Activated naive CD8-positive, alpha-beta T cell treated with anti-CD3 and anti-CD28 coated beads, Interleukin-2, amount 10 ng/mL, durations not matched to agents 7 days and 5 days (primary cell): Measurements from ENCODE around the gene SP1. TPM values are rescaled to one million over a fixed set of nuclear protein-coding genes. Genes with fewer than 3 reads are reported as not detected.
"Not testable (repeated sequence)": the region's sequence is repeated elsewhere in the genome, so short reads cannot be mapped to it uniquely, and the experiment has no call there.

Experiments used
- ATAC-seq: fragments of 150-1000 bp; cut with Tn5 transposase; one replicate; pipeline ENCODE4 v1.10.0; 2021; ENCODE audit warnings: low read depth, moderate library complexity
- POLR2A ChIA-PET: fragments of 350-600 bp; sonication (Branson Sonifier 250); formaldehyde crosslinking; loops from one replicate; lab custom pipeline; 2021; ENCODE audit warnings: antibody characterized with exemption; lab: Charles Lee
- DNase-seq: peaks from one replicate; pipeline ENCODE4 v3.0.0; 2021
- H3K27ac Mint-ChIP-seq: one replicate; pipeline ENCODE4 v1.8.0; 2022; ENCODE audit warnings: mild to moderate bottlenecking, mixed read lengths
- H3K27me3 Mint-ChIP-seq: one replicate; pipeline ENCODE4 v1.8.0; 2022; ENCODE audit warnings: mild to moderate bottlenecking, moderate library complexity, mixed read lengths
- H3K36me3 Mint-ChIP-seq: one replicate; pipeline ENCODE4 v1.8.0; 2021; ENCODE audit warnings: mild to moderate bottlenecking, mixed read lengths
- H3K4me1 Mint-ChIP-seq: one replicate; pipeline ENCODE4 v1.8.0; 2021; ENCODE audit warnings: mixed read lengths
- H3K4me3 Mint-ChIP-seq: one replicate; pipeline ENCODE4 v1.8.0; 2022; ENCODE audit warnings: mild to moderate bottlenecking, moderate library complexity, mixed read lengths
- H3K9me3 Mint-ChIP-seq: one replicate; pipeline ENCODE4 v1.8.0; 2021; ENCODE audit warnings: mixed read lengths
- total RNA-seq, 2 experiments: library from RNA; stranded (reverse); gene quantifications; one replicate each; pipeline ENCODE4 v1.2.3, GENCODE V29; 2021

The SP1 gene
- total RNA-seq, 2 experiments from 2014 or later, result 88.7 to 96.2 TPM

DNA sequence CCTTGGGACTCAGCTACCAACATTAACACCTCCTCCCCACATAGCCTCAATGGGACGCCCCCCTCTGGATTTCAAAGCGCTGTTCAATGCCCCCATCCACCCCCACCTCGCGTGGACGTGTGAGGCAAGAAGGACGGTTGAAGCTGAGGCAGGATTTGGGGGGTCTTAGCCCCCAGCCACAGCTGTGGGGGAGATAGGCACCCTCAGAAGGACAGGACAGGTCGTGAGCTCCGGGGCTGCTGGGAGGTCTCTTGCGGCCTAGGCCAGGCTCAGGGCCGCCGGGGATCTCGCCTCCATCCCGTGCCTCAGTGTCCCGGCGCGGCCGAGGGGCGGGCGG lies 35.5 kb upstream of the SP1 start:
- Mint-ChIP-seq H3K4me1 (peaks cover 15% of the 10 kb centered on the region), H3K27me3 (peaks cover 14% of the 10 kb centered on the region), H3K4me3 (peak overlapping the region; percentile 72), H3K27ac (peak overlapping the region; percentile 77), H3K36me3 (no peaks in the 10 kb centered on the region), H3K9me3 (no peaks in the 10 kb centered on the region)
- peak; percentile 5 for ATAC-seq
- POLR2A ChIA-PET, result interaction anchor here (0.8 to 4.5 kb wide), 11 partner anchors 10 to 157 kb away, joined by 3 to 63 read pairs (median 5); partner anchors contain the start of genes AAAS, ESPL1, MYG1 and SP1
- DNase-seq, result no peak

DNA sequence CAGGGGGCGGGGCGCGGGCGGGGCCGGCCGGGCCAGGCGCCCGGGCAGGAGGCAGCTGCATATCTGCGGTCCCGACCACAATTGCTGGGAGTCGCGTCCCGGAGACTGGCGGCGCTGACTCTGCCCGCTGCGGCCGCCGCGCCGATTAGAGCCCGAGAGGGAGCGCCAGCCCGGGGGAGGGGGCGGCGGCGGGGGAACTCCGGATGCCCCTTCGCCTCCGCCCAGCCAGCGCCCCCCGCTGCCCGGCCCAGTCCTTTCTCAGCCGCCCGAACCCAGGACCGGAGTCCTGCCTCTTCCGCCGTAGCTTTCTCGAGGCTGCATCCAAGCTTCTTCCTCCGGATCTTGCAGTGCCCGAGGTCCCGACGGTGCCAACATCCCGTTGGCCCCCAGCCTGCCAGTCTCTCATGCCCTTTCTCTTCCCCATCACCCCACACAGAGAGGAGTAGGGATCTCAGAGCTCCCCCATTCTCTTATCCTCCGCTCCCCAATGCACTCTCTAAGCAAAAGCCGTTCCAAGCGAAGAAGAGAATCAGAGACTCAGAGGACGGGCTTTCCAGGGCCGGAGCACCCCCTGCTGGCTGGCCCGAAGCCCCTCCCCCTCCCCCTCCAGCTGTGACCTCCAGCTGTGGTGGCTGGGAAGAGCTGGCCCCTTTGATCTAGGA lies 35.0 kb upstream of the SP1 start:
- POLR2A ChIA-PET, result interaction anchor here (0.6 to 4.5 kb wide), 14 partner anchors 10 to 156 kb away, joined by 3 to 63 read pairs (median 4); partner anchors contain the start of genes AAAS, ESPL1, MYG1 and SP1
- H3K9me3 Mint-ChIP-seq, result no peaks in the 10 kb centered on the region
- H3K27me3 Mint-ChIP-seq, result peaks cover 10% of the 10 kb centered on the region
- DNase-seq, result peak; percentile 69
- ATAC-seq, result peak; percentile 74
- H3K4me1 Mint-ChIP-seq, result peaks cover 15% of the 10 kb centered on the region
- H3K27ac Mint-ChIP-seq, result peak overlapping the region; percentile 92
- no peaks in the 10 kb centered on the region for H3K36me3 Mint-ChIP-seq
- H3K4me3 Mint-ChIP-seq, result peak overlapping the region; percentile 99

DNA sequence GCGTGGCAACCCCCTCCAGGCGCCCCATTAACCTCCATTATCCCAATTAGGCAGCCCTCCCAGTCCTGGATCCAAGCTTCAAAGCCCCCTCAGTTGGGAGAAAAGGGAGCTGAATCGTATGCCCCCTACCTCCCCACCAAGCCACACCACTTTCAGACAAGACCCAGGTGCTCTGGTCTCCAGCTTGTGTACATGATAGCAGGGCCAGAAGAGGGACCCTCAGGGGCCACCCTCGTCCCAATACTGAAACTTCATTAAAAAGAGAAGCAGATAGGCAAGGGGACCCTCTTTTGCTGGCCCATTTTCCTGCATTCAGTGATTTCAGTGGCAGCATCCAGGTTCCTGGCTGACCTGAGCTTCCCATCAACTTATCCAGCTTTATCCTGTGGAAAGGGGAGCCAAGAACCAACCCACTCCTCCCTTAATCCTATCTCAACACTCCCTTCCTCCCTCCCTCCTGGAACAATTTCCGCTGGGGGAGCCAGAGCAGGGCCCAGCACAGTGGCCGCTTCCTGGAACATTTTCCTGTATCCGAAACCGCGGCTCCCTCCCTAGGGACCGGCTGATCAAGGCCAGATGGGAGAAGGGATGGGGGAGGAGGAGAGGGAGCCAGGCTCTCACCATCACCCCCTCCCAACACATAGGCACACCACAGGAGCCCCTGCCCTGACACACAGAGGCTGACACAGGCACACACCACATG lies 34.3 kb upstream of the SP1 start:
- Mint-ChIP-seq H3K27me3 (peaks cover 5% of the 10 kb centered on the region), H3K9me3 (no peaks in the 10 kb centered on the region), H3K4me3 (peak overlapping the region; percentile 99), H3K36me3 (no peaks in the 10 kb centered on the region), H3K4me1 (peaks cover 15% of the 10 kb centered on the region), H3K27ac (no peak overlapping the region)
- POLR2A ChIA-PET, result interaction anchor here (0.6 to 4.5 kb wide), 14 partner anchors 11 to 196 kb away, joined by 3 to 63 read pairs (median 5); partner anchors contain the start of genes AAAS, ESPL1, SP1 and TARBP2
- peak; percentile 2 for ATAC-seq
- DNase-seq, result no peak

DNA sequence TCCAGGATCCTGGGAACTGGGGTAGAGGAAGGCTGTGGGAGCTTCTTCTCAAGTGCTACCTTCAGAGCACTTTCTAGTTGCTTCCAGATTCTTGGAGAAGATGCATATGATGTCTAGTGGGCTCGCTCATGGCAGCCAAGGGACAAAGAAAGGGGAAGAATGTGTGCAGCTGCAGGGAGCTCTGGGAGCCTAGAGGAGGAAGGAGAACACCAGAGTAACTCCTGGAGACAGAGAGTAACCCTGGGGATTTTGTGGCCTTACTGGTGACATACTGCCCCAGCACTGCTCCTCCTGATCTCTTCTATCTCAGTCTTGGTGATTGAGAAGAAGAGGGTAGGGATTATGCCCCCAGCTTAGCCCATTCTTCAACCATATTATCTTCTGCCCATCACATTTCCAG lies 33.5 kb upstream of the SP1 start:
- no peak for ATAC-seq
- POLR2A ChIA-PET, result interaction anchor here (1.3 to 4.5 kb wide), 2 partner anchors 21 to 75 kb away, joined by 3 to 63 read pairs; no protein-coding TSS in a partner anchor
- Mint-ChIP-seq H3K27ac (no peak overlapping the region), H3K4me1 (peaks cover 15% of the 10 kb centered on the region), H3K27me3 (peaks cover 3% of the 10 kb centered on the region), H3K36me3 (no peaks in the 10 kb centered on the region), H3K9me3 (no peaks in the 10 kb centered on the region), H3K4me3 (no peak overlapping the region)
- DNase-seq, result no peak

DNA sequence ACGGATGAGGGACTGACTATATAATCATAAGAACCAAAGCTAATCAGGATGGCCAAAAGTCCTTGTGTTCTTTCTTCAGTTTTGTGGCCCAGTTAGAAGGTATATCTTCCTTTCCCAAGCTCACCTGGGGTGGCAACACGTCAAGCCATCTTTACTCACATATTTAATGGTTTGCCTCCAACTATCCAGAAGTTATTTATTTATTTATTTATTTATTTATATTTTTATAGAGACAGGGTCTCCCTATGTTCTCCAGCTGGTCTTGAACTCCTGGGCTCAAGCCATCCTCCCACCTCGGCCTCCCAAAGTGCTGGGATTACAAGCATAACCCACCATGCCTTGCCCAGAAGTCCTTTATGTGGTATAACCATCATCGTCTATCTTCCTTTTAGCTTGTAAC lies 32.1 kb upstream of the SP1 start:
- Mint-ChIP-seq H3K36me3 (no peaks in the 10 kb centered on the region), H3K9me3 (no peaks in the 10 kb centered on the region), H3K4me3 (no peak overlapping the region), H3K27ac (no peak overlapping the region), H3K4me1 (peaks cover 22% of the 10 kb centered on the region), H3K27me3 (no peaks in the 10 kb centered on the region)
- DNase-seq (no peak), ATAC-seq (no peak)
- POLR2A ChIA-PET, result interaction anchor here (0.5 to 0.7 kb wide), 2 partner anchors 169 to 173 kb away, joined by 3 to 4 read pairs; no protein-coding TSS in a partner anchor

DNA sequence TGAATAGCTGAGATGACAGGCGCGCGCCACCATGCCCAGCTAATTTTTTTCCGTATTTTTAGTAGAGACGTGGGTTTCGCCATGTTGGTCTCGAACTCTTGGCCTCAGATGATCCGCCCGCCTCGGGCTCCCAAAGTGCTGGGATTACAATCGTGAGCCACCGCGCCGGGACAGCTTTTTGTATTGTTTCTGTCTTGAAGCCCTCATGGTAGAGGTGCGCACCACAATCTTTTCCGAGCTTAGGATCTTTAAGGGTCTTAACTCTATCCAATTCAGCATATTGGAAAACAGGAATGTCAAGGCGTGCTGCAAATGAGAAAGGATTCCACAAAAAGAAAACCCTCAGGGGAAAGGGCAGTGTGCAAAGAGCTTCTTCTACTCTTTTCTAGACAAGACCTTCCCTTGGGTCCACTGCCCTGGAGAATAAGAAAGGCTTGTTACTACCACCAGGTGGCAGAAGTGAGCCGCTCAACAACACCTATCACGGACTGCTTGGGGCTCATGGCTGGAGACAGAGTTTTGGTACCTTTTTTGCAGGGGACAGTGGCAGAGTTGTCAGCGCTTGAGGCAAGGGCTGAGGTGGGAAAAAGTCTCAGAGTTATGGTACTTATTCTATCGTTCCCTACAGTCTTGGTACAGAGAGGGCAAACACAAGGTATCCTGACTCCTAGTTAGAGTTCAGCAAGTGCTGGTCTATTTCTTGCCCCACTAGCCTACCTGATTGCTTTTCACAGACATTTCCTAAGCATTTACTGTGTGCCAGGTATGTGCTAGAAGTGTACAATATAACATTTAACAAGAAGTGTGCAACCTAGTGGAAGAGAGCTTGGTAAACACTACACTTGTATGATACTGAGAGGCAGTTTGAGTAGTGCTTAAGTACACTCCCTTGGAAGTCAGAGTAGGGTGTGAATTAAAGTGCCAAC lies 27.4 kb upstream of the SP1 start:
- peaks cover 11% of the 10 kb centered on the region for H3K4me1 Mint-ChIP-seq
- H3K9me3 Mint-ChIP-seq, result no peaks in the 10 kb centered on the region
- ATAC-seq, result peak; percentile 99
- peak; percentile 73 for DNase-seq
- POLR2A ChIA-PET, result interaction anchor here (0.5 to 2.3 kb wide), 8 partner anchors 27 to 129 kb away, joined by 3 to 15 read pairs (median 4); partner anchors contain the start of gene SP1
- H3K36me3 Mint-ChIP-seq, result no peaks in the 10 kb centered on the region
- no peak overlapping the region for H3K4me3 Mint-ChIP-seq
- H3K27ac Mint-ChIP-seq, result peak overlapping the region; percentile 64
- H3K27me3 Mint-ChIP-seq, result no peaks in the 10 kb centered on the region

DNA sequence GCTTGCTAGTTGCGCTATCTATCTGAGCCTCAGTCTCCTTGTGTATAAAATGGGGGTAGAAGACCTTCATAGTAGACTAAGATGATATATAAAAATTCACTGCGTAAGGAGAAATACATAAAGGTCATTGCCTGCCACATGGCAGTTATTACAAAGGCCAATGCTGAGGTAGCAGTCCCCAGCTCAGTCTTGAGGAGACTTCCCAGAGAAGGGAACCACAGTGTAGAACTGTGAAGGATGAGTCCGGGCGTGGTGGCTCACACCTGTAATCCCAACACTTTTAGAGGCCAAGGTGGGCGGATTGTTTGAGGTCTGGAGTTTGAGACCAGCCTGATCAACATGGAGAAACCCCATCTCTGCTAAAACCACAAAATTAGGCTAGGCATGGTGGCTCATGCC lies 26.7 kb upstream of the SP1 start:
- no peak overlapping the region for H3K4me3 Mint-ChIP-seq
- DNase-seq (no peak), ATAC-seq (no peak)
- peaks cover 11% of the 10 kb centered on the region for H3K4me1 Mint-ChIP-seq
- POLR2A ChIA-PET, result interaction anchor here (1.9 to 2.3 kb wide), 3 partner anchors 26 to 68 kb away, joined by 7 to 15 read pairs (median 11); partner anchors contain the start of gene SP1
- no peak overlapping the region for H3K27ac Mint-ChIP-seq
- no peaks in the 10 kb centered on the region for H3K9me3 Mint-ChIP-seq
- no peaks in the 10 kb centered on the region for H3K27me3 Mint-ChIP-seq
- no peaks in the 10 kb centered on the region for H3K36me3 Mint-ChIP-seq

DNA sequence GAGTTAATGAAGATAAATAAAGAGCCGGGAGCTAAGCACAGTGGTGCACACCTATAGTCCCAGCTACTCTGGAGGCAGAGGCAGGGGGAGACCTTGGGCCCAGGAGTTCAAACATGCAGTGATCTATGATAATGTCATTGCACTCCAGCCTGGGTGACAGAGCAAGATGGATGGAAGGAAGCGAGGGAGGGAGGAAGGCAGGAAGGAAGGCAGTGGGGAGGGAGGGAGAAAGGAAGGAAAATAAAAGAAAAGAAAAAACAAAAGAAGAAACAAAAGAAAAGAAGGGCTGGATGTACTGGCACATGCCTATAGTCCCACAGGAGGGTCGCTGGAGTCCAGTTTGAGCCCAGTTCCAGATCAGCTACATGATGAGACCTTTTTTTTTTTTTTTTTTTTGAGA lies 24.9 kb upstream of the SP1 start:
- ATAC-seq, result no peak
- no peak overlapping the region for H3K27ac Mint-ChIP-seq
- POLR2A ChIA-PET, result interaction anchor here (0.7 to 1.4 kb wide), 3 partner anchors 60 to 249 kb away, joined by 3 to 4 read pairs (median 3); no protein-coding TSS in a partner anchor
- no peak overlapping the region for H3K4me3 Mint-ChIP-seq
- H3K4me1 Mint-ChIP-seq, result peaks cover 11% of the 10 kb centered on the region
- no peak for DNase-seq
- H3K27me3 Mint-ChIP-seq, result no peaks in the 10 kb centered on the region
- H3K9me3 Mint-ChIP-seq, result no peaks in the 10 kb centered on the region
- no peaks in the 10 kb centered on the region for H3K36me3 Mint-ChIP-seq

DNA sequence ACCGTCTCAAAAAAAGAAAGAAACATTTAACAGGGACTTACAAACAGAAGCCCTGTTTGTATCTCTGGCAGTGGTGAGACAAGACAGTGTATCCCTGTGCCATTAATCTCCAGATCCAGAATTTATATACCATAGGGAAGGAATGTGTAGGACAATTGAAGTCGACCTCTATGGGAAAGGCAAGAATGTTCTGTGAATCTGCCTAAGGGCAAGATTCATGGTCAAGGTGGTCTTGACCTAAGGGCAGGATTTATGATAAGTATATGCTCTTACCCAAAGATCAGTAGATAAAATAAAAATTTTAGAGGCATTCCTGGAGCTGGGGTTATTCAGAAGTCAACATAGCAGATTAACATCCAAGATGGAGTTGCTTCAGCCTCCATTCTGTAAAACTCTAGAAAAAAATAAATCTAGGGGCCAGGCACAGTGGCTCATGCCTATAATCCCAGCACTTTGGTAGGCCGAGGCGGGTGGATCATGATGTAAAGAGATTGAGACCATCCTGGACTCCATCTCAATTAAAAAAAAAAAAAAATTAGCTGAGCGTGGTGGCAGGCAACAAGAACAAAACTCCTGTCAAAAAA lies 21.0 kb upstream of the SP1 start:
- ATAC-seq (no peak), DNase-seq (no peak)
- POLR2A ChIA-PET, result interaction anchor here (0.8 kb wide), 1 partner anchor 10 kb away, joined by 3 read pairs; no protein-coding TSS in a partner anchor
- no peak overlapping the region for H3K27ac Mint-ChIP-seq
- no peaks in the 10 kb centered on the region for H3K27me3 Mint-ChIP-seq
- H3K4me1 Mint-ChIP-seq, result peaks cover 3% of the 10 kb centered on the region
- no peaks in the 10 kb centered on the region for H3K9me3 Mint-ChIP-seq
- no peak overlapping the region for H3K4me3 Mint-ChIP-seq
- H3K36me3 Mint-ChIP-seq, result no peaks in the 10 kb centered on the region

DNA sequence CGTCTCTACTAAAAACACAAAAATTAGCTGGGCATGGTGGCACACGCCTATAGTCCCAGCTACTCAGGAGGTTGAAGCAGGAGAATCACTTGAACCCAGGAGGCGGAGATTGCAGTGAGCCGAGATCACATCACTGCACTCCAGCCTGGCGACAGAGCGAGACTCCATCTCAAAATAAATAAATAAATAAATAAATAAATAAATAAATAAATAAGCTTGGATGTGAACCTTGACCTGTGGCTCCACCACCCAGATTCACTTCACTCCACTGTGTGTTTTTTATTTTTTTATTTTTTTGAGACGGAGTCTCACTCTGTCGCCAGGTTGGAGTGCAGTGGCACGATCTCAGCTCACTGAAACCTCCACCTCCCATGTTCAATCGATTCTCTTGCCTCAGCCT lies 18.3 kb upstream of the SP1 start:
- DNase-seq, ATAC-seq, H3K4me1 Mint-ChIP-seq, H3K4me3 Mint-ChIP-seq, H3K27ac Mint-ChIP-seq, H3K36me3 Mint-ChIP-seq, H3K27me3 Mint-ChIP-seq, H3K9me3 Mint-ChIP-seq: not testable (repeated sequence)
- POLR2A ChIA-PET, result interaction anchor here (0.7 to 1.1 kb wide), 3 partner anchors 16 to 146 kb away, joined by 3 to 4 read pairs (median 3); partner anchors contain the start of gene NPFF

DNA sequence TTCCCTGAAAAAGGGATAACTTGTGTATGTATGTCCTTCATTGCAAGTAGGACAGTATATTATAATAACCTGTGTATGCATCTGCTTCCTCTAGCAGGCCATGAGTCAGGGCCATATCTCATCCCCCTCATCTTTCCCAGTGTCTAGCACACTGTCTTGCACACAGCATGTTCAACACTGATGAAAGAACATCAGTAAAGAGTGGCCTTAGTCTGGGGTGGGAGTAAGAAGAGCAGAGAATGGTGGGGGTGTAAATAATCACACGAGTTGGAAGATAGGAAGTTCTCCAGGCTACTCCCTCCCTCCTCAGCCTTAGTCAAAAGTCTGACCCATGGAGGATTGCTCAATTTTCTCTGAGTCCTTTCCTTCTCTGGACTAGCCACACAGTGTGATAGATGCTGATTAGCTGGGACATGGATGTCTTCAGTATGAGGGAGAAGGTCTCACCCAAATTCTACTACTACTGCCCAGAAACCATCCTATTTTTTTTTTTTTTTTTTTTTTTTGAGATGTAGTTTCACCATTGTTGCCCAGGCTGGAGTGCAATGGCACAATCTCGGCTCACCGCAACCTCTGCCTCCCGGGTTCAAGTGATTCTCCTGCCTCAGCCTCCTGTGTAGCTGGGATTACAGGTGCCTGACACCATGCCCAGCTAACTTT lies 14.6 kb upstream of the SP1 start:
- H3K27me3 Mint-ChIP-seq, result no peaks in the 10 kb centered on the region
- H3K9me3 Mint-ChIP-seq, result no peaks in the 10 kb centered on the region
- H3K4me3 Mint-ChIP-seq, result no peak overlapping the region
- H3K27ac Mint-ChIP-seq, result peak overlapping the region; percentile 47
- H3K36me3 Mint-ChIP-seq, result peaks cover 1% of the 10 kb centered on the region
- H3K4me1 Mint-ChIP-seq, result peaks cover 8% of the 10 kb centered on the region
- ATAC-seq (no peak), DNase-seq (no peak)
- POLR2A ChIA-PET, result interaction anchor here (0.9 to 1.5 kb wide), 2 partner anchors 13 to 17 kb away, joined by 3 to 4 read pairs; no protein-coding TSS in a partner anchor
